Measurements from ENCODE around the gene TRMT10C.

- no peak for TF ChIP-seq CTCF (IDR thresholded peaks at IDR 0.05)
- TF ChIP-seq MXI1 (IDR thresholded peaks at IDR 0.05; ENCODE audit: low read depth, low read length): no peak
Observed at GRCh38 chr3:101521211-101521701, 40.4 kb upstream of the TRMT10C start.
